ENCODE data around the gene CASKIN1.

CASKIN1 gene

DNA sequence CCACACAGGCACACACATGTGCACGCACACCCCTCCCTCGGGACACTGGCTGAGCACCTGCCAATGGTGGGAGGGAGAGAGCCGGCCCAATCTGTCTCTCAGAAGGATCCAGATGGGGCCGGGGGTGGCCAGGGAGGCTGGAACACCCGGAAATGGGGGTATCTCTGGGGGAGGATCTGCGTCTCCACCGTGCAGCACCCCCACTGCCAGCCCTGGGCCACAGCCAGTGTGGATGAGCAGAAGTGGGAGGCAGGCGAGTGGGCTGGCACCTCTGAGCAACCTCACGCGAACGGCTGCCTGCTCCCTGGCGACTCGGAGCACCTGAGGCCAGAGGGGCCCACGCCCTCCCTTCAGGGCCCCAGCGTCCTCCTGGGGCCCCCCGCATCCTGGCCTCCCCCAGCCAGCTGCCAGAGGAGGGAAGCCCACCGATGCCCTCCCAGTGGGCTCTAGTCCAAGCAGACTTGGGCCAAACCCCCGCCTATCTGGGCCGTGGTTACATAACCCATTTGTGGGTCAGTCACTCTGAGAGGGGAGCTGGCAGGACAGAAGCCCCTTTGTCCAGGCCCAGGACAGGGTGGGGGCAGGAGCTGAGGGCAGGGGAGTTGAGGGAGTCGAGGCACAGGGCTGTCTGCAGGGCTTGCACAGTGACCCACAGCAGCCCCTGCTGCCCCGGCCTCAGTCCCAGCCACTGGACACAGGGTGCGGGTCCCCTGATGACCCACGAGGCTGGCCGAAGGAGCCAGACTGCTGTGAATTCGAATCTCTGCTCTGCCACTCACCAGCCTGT lies 5.6 kb downstream of the CASKIN1 start:
- peak; percentile 29 for DNase-seq (ENCODE audit: low spot score)

DNA sequence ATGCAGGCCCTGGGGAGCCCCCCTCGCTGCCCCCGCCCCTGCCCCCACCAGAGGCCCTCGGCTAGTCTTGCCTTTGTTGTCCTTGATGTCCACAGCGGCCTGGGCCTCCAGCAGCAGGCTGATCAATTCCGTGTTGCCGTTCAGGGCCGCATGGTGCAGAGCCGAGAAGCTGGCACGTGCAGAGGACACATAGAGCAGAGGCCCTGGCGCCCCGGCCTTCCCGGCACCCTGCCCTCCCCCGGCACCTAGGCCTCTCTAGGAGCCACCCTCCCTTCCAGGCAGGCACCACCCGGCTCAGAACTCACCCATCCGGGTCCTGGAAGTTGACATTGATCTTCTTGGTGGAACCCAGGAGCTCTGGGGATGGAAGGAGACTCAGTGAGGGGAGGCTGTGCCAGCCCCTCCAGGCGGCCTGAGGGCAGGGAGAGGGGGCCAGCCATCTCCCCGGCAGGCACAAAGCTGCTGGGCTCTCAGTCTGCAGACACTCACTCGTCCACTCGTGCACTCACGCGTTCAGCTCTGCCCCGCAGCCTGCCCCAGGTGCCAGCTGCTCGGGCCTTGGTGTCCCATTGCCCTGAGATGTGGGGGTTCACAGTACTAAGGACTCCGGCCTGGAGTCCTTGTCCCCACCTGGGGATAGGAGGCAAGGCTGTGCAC lies 6.3 kb downstream of the CASKIN1 start:
- no peak for DNase-seq (ENCODE audit: low spot score)

DNA sequence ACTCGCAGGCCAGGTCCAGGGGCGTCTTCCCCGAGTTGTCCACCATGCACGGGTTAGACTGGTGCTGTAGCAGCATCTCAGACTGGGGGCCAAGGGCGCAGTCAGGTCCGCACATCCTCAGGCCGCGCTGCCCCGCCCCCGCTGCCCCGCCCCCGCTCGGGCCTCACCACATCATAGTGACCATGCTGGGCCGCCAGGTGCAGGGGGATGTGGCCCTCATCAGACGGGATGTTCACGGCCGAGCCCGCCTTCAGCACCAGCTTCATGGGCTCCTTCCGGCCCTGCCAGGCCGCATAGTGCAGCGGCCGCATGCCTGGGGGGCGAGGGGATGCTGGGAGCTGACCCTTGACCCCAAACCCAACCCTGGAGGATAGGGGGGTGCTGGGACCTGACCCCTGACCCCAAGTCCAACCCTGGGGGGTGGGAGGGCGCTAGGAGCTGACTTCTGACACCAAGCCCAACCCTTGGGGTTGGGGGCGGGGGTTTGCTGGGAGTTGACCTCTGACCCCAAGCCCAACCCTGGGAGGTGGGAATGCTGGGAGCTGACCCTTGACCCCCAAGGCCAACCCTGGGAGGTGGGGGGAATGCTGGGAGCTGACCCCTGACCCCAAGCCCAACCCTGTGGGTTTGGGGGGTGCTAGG lies 7.0 kb downstream of the CASKIN1 start:
- no peak for DNase-seq (ENCODE audit: low spot score)

DNA sequence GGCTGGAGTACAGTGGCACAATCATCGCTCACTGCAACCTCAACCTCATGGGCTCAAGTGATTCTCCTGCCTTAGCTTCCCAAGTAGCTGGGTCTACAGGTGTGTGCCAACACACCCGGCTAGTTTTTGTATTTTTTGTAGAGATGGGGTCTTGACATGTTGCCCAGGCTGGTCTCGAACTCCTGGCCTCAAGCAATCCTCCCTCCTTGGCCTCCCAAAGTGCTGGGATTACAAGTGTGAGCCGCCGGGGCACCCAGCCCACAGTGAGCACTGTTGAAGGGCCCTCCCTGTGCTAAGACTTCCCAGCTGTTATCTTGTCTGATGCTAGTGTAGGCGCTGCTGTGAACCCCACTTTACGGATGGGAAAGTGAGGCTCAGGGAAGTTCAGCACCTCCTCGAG lies 8.0 kb downstream of the CASKIN1 start:
- DNase-seq (ENCODE audit: low spot score), result no peak

DNA sequence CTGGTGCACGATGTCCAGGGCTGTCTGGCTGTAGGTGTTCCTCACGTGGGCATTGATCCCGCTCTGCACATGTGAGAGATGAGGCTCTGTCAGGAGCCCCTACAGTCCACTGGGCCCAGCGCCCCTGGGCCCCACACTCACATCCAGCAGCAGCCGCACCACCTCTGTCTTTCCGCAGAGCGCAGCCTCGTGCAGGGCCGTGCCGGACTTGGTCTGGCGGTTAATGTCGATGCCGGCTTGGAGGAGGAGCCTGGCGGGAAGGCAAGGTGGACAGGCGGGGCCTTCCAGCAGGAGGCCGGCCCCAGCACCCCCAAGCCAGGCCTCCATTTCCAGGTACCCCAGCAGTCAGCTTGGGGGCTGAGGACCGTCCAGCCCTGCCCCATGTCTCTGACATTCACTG lies 9.2 kb downstream of the CASKIN1 start:
- no peak for DNase-seq (ENCODE audit: low spot score)

DNA sequence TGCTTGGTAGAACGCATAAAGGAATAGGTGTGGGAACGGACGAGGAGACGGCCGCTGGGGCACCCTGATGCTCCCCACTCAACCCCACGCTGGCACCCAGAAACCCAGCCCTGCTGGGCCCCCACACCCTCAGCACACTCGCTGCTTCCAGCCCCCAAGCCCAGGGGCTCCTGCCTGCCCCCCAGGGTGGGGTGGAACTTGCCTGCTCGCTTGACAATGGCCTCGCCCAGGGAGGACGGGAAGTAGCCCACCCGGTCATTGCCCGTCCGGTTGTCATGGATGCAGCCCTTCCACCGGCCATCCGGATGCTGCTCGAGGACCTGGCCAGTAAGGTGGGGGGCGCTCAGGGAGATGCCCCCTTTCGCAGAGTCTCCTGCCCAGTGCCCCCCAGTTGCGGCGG lies 9.9 kb downstream of the CASKIN1 start:
- no peak for DNase-seq (ENCODE audit: low spot score)

DNA sequence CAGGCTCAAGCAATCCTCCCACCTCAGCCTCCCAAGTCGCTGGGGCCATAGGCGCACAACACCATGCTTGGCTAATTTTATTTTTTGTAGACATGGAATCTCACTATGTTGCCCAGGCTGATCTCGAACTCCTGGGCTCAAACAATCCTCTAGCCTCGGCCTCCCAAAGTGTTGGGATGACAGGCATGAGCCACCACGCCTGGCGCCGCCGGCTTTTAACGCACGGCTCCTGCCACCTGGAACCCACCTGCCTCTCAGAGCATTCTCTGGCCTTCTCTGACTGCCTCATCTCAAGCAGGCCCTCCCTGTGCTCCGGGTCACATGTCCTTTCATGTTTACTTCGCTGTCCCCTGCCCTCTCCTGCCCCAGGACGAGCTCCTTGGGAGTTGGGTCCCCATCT lies 10.3 kb downstream of the CASKIN1 start:
- no peak for DNase-seq (ENCODE audit: low spot score)

DNA sequence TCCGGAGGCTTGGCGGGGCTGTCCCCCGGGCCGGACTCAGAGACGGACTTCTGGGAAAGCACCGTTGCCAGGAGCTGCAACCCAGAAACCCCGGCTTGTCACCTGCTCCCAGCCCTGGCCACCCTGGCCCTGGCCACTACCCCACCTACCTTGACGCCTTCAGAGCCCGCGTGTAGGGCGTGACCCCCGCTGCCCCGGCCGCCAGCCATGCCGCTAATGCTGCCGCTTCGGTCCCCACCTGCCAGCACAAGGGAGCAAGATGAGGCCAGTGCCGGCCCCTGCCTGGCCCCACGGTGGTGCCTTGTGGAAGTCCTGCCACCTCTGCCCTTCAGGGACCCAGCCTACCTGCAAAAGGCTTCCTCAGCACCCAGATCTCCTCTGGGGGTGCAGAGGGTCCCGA lies 11.4 kb downstream of the CASKIN1 start:
- DNase-seq (ENCODE audit: low spot score), result no peak

DNA sequence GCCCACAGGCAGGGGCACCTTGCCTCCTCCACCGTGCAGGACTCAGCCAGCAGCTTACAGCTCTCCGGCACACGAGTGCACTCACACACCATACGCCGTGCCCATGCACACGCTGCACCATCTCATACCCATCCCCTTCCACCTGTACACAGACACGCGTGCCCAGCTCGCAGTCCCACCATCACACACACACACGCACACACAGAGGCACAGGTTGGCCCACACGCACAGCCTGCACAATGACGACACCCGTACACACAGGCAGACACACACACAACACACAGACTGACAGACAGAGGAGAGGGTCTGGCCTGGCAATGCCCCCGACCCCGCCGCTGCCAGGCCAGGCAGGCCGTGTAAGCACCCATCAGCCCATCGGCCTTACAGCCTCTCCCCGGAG lies 12.1 kb downstream of the CASKIN1 start:
- no peak for DNase-seq (ENCODE audit: low spot score)

DNA sequence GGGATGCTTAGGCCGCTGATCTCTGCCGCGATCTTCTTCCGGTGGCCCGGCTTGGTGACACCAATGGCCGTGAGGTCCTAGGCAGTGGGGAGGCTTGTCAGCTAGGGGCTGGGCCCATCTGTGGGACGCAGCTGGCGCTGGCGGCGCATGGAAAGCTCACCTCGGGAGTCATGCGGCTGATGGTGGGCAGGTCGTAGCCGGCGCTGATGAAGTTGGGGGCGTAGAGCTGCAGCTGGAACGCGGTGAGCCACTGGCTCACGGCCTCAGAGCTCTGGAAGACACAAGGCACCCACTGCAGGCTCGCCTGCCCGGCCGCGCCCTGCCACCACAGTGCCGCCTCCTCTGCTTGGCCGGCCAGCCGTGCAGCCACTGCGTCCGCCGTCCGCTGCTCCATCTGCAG lies 12.7 kb downstream of the CASKIN1 start:
- no peak for DNase-seq (ENCODE audit: low spot score)

DNA sequence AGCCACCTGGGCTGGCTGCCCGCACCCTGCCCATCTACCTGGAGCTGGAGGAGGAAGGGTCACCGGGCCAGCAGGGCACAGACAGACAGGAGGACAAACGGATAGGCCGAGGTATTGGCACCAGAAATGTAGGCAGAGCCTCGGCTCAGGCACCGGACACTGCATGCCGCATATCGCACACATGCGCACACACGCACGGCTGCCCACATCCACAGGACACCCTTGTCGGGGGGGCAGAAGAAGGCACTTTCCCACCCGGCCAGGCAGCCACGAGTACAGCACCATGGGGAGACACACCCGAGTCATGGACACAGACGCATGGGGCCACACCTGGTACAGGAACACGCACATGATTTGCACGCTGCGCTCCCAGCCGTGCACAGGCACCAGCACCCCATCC lies 14.5 kb downstream of the CASKIN1 start:
- DNase-seq (ENCODE audit: low spot score), result no peak

DNA sequence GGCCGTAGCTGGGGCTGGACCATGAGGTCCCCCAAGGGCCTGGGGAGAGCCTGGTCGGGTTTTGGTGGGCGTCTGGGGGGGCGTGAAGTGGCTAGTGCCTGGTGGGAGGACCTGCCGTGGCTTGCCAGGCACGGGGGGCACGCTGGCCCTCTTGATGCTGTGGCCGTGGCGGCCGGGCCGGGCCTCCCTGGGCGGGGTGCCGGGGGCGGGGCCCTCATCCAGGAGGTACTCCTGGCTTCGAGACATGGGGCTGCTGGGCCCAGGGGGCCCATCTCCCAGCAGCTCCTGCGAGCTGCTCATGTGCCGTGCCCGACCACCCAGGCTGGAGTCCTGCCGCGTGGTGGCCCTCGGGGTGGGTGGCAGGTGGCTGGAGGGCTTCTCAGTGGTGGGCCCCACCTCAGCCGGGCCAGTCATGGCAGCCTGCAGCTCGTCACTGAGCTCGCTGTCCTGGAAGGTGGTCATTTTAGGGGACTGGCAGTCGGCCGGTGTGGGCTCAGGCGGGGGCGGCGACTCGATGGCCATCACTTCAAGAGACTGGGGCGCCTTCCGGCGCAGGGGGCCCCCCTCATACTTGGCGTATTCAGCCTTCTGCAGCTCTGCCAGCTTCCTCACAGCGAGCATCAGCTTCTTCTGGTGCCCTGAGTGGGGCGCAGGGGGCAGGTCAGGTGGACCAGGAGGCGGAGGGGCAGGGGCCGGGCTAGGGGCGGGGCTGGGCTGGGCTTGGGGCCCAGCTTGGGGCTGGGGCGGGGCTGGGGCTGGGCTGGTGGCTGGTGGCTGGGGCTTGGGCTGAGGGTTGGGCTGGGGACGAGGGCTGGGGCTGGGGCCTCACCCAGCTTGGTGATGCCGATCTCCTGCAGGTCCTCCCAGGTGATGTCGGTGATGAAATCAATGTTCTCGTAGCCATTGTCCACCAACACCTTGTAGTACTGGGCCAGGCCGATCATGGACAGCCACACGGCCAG lies 15.2 kb downstream of the CASKIN1 start:
- no peak for DNase-seq (ENCODE audit: low spot score)

DNA sequence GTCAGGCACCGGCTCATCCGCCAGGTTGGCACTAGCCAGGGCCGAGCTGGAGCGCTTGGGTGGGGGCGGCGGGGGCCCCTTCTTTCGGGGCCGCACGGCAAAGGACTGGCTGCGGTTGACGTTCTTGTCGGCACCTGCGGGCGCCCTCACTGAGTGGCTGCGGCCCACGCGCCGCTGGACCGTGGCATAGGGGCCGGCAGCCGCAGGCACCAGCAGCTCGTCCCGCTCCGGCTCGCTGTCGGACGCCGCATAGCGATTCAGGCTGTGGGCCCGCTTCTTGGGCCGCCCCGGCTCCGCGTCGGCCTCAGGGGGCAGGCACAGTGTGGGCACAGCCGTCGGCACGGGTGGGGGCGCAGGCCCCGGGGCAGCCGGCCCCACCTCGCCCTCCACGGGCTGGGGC lies 15.9 kb downstream of the CASKIN1 start:
- DNase-seq (ENCODE audit: low spot score), result no peak

DNA sequence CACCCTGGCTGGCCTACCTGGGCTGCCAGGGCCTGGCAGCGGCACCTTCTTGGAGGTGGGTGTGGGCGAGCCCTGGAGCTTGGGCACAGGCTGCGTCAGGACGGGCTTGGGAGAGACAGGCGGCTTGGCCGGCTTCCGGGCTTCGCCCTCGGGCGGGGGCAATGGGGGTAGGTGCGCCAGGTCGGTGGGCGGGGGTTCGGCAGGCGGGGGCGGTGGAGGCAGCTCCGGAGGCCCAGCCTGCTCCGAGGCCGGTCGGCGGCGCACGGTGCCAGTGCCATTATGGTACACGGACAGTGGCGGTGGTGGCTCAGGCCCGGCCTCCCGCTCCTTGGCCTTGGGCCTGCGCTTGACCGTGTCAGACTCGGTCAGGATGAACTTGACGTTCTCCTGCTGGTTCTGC lies 16.8 kb downstream of the CASKIN1 start:
- DNase-seq (ENCODE audit: low spot score), result no peak

DNA sequence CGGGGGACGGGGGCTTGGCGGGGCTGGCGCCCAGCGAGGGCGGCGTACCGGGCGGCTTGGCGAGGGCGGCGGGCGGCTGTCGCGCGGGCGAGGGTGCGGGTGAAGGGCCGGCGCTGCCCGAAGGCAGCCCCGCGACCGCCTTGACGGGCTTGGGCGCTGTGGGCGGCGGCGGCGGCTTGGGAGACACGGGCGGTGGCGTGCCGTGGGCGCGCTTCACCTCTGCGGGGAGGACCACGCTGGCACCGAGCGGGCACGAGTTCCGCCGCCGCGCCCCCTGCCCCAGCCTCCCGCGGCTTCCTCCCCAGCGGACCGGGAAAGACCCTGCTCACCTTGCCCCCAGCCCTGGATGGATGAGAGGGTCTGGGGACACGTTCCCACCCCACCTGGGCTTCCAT lies 17.3 kb downstream of the CASKIN1 start:
- no peak for DNase-seq (ENCODE audit: low spot score)

DNA sequence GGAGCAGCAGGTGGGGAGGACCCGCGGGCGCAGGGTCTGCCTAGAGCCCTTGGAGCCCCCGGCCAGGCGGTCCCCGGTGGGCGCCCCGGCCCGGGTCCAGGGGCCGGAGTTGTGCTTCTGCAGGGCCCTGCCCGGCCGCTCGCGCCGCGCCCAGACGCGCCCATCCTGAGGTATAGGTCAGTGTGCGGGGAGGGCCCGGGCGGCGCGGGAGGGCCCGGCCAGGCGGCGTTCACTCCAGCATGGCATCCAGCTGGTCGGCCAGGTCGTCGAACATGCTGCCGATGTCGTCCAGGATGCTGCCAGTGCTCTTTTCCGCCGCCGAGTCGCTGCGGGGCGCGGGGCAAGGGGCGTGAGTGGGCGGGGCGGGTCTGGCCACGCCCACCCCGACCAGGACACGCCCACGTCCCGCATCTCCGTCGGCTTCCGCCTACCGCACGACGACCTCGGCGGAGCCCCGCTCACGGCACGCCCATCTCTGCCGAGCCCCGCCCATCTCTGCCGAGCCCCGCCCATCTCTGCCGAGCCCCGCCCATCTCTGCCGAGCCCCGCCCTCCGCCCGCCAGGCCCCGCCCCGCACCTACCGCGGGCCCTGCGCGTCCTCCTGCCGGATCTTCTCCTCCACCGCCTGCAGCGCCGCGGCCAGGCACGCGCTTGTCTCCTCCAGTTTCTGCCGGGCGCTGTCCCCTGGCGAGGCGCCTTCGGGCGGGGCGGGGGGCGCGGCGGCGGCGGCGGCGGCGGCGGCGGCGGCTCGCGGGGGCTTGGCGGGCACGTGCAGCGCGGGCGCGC lies 17.9 kb downstream of the CASKIN1 start:
- no peak for DNase-seq (ENCODE audit: low spot score)

DNA sequence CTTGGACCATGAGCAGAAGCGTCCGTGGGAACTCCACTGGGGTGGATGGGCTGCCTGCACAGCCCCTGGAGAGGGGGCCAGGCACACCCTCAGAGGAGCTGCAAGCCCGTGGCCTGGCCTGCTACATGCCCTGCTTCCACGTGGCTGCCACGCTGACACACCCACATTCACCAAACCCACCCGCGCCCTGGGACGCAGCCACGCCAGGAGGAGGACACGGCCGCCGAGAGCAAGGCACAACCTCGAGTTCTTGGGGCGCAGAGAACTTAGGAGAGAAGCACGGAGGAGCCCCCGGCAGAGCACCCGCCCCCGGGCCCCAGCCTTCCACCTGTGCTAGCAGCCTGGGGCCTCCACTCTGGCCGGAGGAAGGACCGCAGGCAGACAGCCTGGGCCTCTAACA lies 18.8 kb downstream of the CASKIN1 start:
- DNase-seq (ENCODE audit: low spot score), result no peak

DNA sequence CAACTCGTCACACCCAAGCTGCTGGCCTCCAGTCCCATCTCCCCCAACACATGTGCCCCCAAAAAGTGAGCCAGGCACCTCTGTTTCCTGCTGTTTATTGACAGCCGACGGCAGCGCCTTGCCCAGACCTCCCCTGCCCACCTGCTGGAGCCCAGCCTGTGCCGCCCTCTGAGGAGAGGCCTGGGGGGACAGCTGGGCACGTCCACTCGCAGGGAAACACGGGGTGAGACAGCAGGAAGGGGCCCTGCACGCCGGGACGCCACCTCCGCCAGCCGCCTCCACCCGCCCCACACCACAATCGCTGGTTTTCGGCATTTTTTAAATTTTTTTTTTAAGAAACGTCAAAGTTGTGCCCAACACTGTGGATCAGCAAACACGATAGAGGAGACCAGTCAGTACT lies 19.3 kb downstream of the CASKIN1 start:
- DNase-seq (ENCODE audit: low spot score), result no peak

DNA sequence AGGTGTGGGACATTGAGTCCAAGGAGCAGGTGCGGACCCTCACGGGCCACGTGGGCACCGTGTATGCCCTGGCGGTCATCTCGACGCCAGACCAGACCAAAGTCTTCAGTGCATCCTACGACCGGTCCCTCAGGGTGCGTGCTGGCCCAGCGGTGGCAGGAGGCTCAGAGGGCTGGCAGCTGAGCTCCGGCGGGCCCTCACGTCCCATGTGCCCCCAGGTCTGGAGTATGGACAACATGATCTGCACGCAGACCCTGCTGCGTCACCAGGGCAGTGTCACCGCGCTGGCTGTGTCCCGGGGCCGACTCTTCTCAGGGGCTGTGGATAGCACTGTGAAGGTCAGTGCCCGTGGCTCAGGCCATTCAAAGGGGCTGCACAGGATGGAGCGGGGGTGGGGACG lies 20.4 kb downstream of the CASKIN1 start:
- no peak for DNase-seq (ENCODE audit: low spot score)

DNA sequence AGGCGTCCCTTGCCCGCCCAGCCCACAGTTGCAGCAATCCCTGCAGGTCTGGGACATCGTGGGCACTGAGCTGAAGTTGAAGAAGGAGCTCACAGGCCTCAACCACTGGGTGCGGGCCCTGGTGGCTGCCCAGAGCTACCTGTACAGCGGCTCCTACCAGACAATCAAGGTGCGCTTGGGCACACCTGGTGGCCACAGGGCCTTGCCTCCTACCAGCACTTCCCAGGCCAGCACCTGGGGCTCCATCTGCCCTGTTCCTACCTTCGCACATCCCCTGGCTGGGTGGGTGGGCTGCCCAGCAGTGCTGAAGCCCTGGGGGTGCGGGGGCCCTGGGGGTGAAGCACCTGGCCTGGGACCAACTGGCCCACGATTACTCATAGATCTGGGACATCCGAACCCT lies 21.0 kb downstream of the CASKIN1 start:
- DNase-seq (ENCODE audit: low spot score), result no peak

DNA sequence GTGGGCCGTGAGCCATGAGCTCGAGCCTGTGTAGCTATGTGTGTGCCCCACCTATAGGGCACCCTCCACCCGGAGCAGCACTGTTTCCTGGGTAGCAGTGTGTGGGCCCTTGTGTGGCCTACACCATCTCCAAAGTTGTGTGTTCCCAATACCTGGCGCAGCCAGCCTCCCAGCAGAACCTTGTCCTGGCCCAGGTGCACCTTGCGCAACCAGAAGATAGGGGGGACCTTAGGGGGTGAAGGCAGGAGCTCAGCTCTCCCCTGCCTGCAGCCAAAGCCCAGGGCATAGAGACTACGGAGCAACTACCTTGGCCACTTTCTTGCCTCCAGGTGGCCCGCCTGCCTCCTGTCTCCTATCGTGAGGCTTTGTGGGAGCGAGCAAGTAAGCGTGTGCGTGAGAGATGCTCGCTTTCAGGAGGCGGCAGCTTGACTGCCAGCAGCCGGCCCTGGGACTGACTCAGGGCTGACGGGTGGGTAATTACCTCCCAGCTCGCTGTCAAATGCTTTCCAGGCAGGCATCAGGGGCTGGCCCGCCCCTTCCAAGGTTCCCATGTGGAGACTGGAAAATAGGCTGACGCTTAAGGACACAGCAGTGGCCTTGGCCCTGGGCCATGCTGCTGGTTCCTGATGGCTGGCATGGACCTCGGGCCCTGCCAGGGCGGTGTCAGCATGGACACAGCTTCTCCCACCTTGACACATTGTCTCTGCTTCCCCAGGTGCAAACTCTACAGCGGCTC lies 21.8 kb downstream of the CASKIN1 start:
- DNase-seq (ENCODE audit: low spot score), result no peak

Measured in pons (tissue), 1 donor.